RWPE2 (cell line): Measurements from ENCODE around the gene DTHD1.

Experiments used
- ATAC-seq: fragments of 200-7000 bp; cut with Tn5 transposase; 3 replicates; pipeline ENCODE4 v1.9.1; 2021; ENCODE audit warnings: low read depth
- DNase-seq: peaks from one replicate; pipeline ENCODE4 v3.0.0-alpha.2; 2020; ENCODE audit warnings: low spot score
- H3K27ac ChIP-seq: fragments of 450-650 bp; 2 replicates; pipeline ENCODE4 v1.5.1; 2017; ENCODE audit warnings: mild to moderate bottlenecking; ENCODE audit not compliant: poor library complexity, severe bottlenecking
- H3K27me3 ChIP-seq: fragments of 250-450 bp; sonication (Bioruptor Pico); 2 replicates; pipeline ENCODE4 v1.5.1; 2021; ENCODE audit warnings: mild to moderate bottlenecking, moderate library complexity; ENCODE audit not compliant: insufficient read depth, poor library complexity, severe bottlenecking
- H3K36me3 ChIP-seq: fragments of 250-450 bp; sonication (Bioruptor Pico); 2 replicates; pipeline ENCODE4 v1.5.1; 2020; ENCODE audit warnings: low read depth, mild to moderate bottlenecking, moderate library complexity
- H3K4me1 ChIP-seq: fragments of 250-450 bp; sonication (Bioruptor Pico); 2 replicates; pipeline ENCODE4 v1.5.1; 2021; ENCODE audit warnings: mild to moderate bottlenecking, moderate library complexity; ENCODE audit not compliant: insufficient read depth, poor library complexity, severe bottlenecking
- H3K4me3 ChIP-seq: fragments of 250-450 bp; sonication (Bioruptor Pico); 2 replicates; pipeline ENCODE4 v1.5.1; 2021; ENCODE audit warnings: mild to moderate bottlenecking, moderate library complexity; ENCODE audit not compliant: severe bottlenecking
- H3K9me3 ChIP-seq: fragments of 250-450 bp; sonication (Bioruptor Pico); 2 replicates; pipeline ENCODE4 v1.5.1; 2021; ENCODE audit warnings: mild to moderate bottlenecking, moderate library complexity; ENCODE audit not compliant: severe bottlenecking
- TF ChIP-seq, protein P1 (sequence below): fragments of 450-650 bp; IDR thresholded peaks from one replicate; pipeline ENCODE4 v1.5.1; 2017; ENCODE audit warnings: mild to moderate bottlenecking, moderate library complexity; ENCODE audit not compliant: poor library complexity, severe bottlenecking

Gene DTHD1

DNA sequence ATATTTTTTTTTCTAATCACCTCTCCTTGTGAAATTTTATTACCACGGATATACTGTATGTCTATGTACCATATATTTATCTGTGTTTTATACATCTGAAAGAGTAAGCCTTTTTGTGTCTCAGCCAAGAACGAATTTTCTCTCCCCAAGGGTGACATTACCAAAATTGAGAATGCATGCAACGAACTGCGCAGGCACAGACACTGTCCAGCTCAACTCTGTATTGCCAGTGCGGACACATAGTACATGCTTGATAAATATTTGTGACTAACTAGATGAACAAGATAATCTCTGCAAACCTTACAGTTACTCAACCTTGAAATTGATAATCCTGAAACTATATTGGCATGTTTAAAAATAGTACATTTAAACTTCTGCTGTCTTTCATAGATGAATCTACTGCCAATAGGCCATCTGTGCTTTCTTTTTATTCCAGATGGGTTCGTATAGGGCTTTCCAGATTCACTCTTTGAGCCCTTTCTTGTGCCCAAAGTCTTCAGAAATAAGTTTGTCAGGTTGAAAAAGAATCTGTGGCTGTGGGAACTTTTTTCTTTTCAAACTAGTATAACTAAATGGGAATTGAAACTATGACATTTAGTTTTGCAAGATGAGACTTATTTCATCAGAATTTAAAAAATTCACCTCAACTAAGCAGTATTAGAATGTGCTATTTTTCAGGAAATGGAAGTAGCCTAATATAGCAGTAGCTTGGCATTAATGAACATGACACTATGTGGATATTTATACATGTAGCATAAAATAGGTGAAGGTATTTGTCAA is 38.9 kb downstream of the DTHD1 start:
- H3K27me3 ChIP-seq = no peaks in the 10 kb centered on the region
- H3K4me3 ChIP-seq = no peak overlapping the region
- H3K27ac ChIP-seq = no peak overlapping the region
- H3K4me1 ChIP-seq = no peaks in the 10 kb centered on the region
- no peaks in the 10 kb centered on the region for H3K9me3 ChIP-seq
- no peaks in the 10 kb centered on the region for H3K36me3 ChIP-seq
- DNase-seq (no peak), ATAC-seq (no peak)
- TF ChIP-seq, protein P1, sequence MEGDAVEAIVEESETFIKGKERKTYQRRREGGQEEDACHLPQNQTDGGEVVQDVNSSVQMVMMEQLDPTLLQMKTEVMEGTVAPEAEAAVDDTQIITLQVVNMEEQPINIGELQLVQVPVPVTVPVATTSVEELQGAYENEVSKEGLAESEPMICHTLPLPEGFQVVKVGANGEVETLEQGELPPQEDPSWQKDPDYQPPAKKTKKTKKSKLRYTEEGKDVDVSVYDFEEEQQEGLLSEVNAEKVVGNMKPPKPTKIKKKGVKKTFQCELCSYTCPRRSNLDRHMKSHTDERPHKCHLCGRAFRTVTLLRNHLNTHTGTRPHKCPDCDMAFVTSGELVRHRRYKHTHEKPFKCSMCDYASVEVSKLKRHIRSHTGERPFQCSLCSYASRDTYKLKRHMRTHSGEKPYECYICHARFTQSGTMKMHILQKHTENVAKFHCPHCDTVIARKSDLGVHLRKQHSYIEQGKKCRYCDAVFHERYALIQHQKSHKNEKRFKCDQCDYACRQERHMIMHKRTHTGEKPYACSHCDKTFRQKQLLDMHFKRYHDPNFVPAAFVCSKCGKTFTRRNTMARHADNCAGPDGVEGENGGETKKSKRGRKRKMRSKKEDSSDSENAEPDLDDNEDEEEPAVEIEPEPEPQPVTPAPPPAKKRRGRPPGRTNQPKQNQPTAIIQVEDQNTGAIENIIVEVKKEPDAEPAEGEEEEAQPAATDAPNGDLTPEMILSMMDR = no peak

DNA sequence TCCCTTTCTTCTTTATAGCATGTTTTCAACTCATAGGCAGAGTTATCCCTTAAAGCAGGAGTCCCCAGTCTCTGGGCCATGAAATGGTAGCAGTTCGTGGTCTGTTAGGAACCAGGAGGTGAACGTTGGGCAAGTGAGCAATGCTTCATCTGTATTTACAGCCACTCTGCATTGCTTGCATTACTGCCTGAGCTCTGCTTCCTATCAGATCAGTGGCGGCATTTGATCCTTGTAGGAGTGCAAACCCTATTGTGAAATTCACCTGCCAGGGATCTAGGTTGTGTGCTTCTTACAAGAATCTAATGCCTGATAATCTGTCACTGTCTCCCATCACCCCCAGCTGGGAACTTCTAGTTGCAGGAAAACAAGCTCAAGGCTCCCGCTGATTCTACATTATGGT is 39.8 kb downstream of the DTHD1 start:
- no peak for ATAC-seq
- H3K9me3 ChIP-seq = no peaks in the 10 kb centered on the region

DNA sequence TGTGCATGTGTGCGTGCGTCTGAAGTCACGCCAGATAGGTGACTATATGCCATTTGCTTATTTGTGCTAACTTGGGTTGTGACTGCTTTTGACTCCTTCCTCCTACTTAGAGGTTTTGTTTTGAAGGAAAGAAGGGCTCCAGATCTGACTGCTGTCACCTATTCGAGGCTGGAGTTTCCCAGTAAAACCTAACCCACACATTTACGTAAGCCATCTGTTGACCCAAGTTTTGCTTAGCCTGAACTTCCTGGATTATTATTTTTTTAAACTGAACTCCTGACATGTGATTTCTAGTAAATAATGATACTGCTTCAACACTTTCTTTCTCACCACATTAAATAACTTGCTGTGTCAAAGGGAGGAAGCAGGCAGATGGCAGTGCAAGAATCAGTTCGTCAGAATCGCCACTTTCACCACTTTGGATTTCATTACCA is 41.5 kb downstream of the DTHD1 start:
- DNase-seq (no peak), ATAC-seq (no peak)
- TF ChIP-seq, protein P1 = no peak
- Histone ChIP-seq H3K4me3 (no peak overlapping the region), H3K4me1 (no peaks in the 10 kb centered on the region), H3K27me3 (no peaks in the 10 kb centered on the region), H3K9me3 (no peaks in the 10 kb centered on the region), H3K36me3 (no peaks in the 10 kb centered on the region), H3K27ac (no peak overlapping the region)

More for the DNA sequence above, 39.8 kb downstream of the DTHD1 start:
- TF ChIP-seq, protein P1 = no peak
- Histone ChIP-seq H3K27me3 (no peaks in the 10 kb centered on the region), H3K36me3 (no peaks in the 10 kb centered on the region), H3K27ac (no peak overlapping the region), H3K4me3 (no peak overlapping the region), H3K4me1 (no peaks in the 10 kb centered on the region)
- DNase-seq = no peak

DNA sequence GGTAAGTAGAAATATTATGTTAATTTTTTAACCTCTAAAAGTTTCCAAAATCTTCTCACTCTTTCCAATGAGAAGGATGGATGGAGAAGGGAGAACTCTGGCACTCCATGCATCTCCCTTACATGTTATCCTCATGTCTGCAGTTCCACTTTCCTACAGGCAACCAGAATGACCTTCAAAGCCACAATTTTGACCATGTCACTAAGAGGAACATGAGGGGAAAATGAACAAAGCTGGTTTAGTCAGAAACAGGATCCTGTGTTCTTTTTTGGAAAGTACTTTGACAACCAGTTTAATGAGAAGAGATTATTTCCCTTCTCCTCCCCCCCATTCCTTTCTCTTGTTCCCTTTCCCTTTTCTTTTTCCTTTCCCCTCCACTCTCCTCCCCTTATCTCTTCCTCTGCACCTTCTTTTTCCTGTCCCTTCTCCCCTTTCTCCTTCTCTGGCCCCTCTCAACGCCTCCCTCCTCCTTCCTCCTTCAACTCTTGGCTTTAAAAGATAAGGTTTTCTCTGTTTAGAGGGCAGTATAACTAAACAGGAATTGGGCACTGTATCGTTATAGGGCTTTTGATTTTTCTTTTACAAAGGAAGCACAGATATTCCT is 42.5 kb downstream of the DTHD1 start:
- no peak for DNase-seq
- Histone ChIP-seq H3K4me1 (no peaks in the 10 kb centered on the region), H3K9me3 (no peaks in the 10 kb centered on the region), H3K4me3 (no peak overlapping the region), H3K27ac (no peak overlapping the region), H3K27me3 (no peaks in the 10 kb centered on the region), H3K36me3 (no peaks in the 10 kb centered on the region)
- ATAC-seq = no peak
- TF ChIP-seq, protein P1 = no peak

DNA sequence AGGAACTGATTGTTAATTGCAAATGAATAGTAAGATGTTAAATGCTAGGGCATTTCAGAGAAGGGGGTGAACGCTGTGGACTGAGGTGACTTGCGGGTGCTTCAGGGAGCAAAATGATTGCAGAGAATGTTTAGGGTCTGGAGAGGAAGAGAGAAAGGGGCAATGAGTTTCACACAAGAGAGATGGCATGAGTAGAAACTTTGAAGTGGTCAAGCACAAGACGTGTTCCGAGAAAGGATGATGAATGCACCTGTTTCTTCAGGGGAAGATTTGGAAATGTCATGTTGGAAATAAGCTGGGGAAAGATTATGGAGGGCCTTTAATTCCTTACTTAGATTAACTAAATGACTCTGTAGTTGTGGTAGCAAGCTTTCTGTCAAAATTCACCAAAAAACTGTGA is 43.4 kb downstream of the DTHD1 start:
- Histone ChIP-seq H3K36me3 (no peaks in the 10 kb centered on the region), H3K4me3 (no peak overlapping the region), H3K27me3 (no peaks in the 10 kb centered on the region), H3K27ac (no peak overlapping the region), H3K9me3 (no peaks in the 10 kb centered on the region), H3K4me1 (no peaks in the 10 kb centered on the region)
- TF ChIP-seq, protein P1 = no peak
- DNase-seq (no peak), ATAC-seq (no peak)
